GM18873 (cell line): ENCODE measurements around the gene BTBD9.
"Not testable (repeated sequence)": the region's sequence is repeated elsewhere in the genome, so short reads cannot be mapped to it uniquely, and the experiment has no call there.

Experiments used
- ATAC-seq: cut with Tn5 transposase; IDR thresholded peaks from one replicate; pipeline ENCODE4 v1.9.1; 2021; ENCODE audit warnings: mild to moderate bottlenecking, moderate library complexity, moderate number of reproducible peaks; ENCODE audit not compliant: unreplicated experiment, low FRiP score

Gene BTBD9

DNA sequence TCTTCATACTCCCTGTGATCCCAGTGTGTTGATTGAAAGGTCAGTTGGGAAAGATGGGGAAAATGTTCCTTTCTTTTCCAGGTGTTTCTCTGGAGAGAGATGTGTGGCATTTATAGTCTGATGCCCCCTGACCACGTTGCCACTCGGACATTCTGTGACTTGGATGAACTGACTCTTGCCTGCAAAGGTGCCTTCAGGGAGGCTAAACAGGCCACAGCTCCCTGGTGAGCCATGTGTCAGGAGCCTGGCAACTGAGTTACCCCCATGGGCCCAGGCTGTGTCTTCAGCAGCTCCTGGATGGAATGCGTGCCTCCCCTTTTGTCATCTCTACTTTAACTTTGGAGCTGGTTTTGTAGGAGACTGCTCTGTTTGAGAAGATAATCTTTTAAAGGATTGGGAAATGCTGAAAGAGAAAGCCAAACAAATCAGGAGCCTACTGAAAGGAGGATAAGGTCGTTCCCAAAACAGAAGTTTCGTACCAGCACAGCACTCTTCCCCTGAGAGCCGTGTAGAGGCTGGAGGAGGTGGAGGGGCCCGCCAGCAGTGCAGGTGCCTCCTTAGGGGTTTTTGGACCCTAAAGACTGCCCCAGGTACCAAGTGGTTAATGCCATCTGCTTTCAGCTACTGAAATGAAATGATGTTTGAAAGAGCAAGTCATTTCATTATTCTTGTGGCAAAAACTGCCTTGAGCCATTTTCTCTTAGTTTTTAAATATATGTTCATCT, 497.4 kb downstream of the BTBD9 start:
- ATAC-seq = no peak

DNA sequence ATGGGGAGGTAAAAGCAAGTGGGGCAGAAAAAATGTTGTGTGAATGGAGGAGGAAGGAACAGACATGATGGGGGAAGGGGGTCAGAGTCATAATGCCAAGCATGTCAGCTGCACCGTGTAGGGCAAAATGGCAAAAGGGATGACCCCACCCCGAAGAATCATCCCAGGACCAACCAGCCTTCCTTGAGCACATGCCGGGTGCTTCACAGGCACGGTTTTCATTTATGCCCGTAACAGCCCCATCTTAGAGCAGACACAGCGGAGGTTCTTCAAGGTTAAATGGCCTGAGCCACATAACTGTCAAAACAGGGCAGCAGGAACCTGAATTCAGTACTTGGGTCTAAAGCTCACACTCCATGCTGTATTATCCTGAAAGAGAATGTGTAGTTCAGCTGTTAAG, 498.0 kb downstream of the BTBD9 start:
- ATAC-seq = no peak

DNA sequence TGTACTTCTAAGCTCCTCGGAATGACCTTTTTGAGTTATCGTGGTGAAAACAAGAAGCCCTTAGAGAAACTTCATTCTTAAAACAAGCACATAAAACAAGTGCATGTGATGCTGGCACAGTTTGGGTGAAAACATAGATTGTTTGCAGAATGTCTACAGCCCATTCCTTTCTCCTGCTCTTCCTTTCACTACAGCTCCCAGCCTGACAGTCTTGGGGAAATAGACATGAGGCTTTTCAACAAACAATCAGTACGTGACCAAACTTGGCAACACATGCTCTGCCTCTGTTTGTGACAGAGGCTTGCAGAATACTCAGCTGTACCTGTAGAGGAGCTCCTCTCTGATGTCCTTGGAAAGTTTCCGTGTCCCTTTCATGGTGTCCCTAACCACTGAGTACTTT, 498.6 kb downstream of the BTBD9 start:
- ATAC-seq = no peak

DNA sequence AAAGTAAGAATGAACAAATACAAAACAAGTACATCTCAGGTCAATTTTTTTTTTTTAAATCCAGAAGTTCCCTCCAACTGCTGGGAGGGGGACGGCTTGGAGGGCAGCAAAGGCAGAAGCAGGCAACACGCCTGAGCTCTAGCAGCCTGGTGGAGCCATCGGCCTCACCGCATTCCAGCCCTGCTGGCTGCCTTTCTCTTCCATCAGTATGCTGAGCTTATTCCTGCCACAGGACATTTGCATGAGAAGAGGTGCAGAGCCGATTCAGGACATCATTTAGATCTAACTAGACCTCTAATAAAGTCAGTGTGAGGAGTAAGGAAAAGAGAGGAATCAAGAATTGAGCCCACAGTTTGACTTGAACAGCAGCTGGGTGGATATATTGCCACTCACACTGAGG, 501.4 kb downstream of the BTBD9 start:
- no peak for ATAC-seq

DNA sequence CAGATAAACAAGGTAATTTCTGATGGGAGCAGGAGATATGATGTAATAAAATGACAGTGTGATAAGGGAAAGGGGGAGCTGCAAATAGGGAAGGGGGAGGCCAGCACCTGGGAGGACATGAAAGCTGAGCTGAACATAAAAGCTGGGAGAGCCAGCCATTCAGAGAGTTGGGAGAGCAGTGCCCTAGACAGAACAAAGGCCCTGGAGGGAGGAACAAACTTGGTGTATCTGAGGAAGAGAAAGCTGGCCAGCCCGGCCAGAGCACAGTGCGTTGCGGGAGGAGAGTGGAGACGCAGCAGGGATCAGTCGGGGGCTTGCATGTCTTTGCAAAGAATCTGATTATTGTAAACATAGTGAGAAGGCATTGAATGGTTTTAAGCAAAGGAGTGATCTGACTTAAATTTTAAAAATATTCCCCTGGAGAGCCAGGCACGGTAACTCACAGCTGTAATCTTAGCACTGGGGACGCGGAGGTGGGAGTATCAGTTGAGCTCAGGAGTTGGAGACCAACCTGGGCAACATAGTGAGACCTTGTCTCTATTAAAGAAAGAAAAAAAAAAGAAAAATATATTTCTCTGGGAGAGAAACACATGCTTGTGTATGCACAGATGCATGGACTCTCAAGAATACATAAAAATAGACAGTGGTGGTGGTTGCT, 502.0 kb downstream of the BTBD9 start:
- no peak for ATAC-seq

DNA sequence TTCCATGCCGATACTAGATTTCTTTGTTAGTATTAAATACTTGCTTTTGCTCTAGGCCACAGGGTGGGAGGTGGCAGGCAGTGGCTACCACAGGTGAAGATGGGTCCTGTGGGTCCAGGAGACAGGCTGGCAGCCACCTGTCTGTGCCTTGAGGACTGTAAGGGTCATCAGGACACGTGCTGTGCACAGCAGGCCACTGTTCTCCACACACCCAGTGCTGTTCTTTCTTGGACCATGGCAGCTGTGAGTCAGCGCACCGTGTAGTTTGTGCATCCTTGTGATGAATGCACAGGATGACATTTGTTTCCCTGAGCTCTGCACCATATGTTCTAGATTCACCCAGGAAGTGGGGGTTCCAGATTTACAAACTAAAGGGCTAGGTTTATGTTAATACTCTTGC, 503.2 kb downstream of the BTBD9 start:
- no peak for ATAC-seq

DNA sequence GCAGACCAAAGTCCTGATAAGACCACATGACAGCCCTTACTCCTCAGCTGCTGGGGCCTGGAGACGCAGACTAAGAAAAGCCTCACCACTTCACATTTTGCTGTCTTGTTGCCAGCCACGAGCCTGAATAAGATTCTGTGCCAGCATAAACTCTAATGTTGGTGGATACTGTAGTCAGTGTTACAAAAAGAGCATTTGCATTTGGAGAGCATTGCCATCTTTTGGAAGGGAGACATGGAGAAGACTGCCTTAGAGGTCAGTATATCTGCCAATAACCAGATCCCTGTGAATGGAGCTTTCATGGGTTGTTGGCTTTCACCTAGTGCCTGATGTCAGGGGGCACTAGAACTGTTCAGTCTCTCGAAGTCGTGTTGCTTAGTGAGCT, 505.0 kb downstream of the BTBD9 start:
- no peak for ATAC-seq

DNA sequence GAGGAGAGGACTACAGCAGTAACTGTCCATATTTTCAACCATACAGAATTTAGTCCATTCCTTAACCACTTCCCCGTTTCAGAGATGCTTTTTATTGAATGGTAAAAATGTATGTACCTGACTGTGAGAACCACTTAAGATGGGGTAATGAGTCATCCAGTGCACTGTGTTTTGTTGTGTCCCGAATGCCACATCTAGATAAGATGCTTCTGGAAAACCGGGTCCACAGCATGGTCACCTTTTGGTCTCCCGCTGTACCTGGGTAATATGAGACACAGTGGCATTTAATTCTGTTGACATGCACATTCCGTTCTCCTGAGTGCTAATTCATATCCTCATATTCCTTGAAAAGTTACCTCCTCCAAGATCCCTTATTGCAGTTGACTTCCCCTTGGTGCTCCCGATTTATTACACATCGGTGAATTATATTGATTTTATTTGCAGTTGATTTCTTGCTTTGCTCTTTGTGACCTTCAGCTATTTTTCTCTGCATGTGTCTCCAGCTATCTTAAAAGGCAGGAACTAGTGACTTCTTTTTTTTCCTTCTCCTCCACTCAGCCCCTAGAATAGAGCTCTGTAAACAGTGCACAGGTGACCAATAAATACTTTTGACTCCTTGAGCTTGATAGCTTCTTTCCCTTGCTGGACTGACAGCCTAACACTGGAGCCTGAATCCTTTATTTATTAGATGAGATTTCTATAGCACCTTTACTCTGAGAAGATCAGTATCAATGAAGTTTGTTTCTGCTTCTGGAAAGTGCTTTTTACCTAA, 505.6 kb downstream of the BTBD9 start:
- ATAC-seq = no peak

DNA sequence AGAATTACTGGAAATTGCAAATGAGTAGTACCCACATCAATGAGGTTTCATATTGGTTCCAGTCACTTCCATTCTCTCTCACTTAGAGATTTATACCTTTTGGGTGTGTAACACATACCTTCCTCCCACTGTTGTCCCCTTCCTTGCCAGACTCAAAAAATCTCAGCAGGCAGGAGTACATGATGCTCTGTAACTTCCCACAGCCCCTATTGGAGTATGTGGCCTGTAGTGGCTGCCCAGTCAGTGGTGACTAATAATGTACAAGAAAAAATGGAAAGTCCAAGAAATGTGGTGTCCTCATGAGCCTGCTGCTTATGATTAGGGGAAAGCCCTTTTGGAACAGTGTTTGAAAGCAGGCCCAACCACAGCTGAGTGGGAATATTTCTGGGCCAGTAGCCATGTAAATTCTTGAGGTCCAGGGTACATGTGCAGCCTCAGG, 508.2 kb downstream of the BTBD9 start:
- no peak for ATAC-seq

DNA sequence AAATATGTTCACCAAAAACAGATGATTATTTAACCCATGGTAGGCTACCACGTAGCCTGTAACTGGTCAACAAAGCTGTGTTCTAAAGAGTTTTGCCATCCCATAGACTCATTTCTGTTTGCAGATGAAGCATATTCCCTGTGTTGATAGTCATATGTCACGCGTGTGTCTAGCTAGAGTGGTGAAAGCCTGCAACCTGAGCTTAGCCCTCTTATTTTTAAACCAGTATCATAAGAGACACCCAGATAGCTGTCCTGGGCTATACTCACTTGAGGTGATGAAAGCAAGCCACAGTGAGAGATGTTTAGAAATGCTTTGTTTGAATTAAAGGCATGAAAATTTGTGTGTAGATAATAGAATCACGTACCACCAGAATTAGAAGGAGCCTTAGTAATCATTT, 512.4 kb downstream of the BTBD9 start:
- no peak for ATAC-seq

DNA sequence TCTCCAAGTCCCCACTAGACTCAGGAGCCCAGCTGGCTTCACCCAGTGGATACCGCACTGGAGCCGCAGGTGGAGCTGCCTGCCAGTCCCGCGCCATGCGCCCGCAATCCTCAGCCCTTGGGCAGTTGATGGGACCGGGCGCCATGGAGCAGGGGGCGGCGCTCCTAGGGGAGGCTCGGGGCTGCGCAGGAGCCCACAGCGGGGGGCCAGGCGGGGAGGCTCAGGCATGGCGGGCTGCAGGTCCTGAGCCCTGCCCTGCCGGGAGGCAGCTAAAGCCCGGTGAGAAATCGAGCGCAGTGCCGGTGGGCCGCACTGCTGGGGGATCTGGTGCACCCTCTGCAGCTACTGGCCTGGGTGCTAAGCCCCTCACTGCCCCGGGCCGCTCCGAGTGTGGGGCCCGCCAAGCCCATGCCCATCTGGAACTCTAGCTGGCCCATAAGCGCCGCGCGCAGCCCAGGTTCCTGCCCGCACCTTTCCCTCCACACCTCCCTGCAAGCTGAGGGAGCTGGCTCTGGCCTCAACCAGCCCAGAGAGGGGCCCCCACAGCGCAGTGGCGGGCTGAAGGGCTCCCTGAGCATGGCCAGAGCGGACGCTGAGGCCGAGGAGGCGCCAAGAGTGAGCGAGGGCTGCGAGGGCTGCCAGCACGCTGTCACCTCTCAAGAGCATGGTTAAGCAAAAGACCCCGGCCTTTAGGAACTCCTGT, 515.4 kb downstream of the BTBD9 start:
- not testable (repeated sequence) for ATAC-seq

DNA sequence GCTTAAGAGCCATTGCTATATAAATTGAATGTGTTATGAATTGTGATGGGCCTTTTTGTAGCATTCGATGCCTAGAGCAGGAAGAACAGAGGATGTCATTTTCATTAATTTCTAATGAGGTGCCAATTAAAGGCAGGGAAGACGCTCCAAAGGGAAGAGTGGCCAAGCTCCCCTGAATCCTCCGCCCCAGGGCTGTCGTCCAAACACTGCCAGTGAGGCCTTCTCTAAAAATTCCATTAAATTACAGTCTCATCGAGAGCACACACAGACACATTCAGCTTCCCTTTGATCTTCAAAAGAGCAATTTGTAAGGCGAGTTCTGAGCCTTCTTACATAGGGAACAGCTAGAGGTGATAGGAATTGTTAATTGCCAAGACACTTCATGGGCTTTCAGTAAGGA, 520.2 kb downstream of the BTBD9 start:
- ATAC-seq = no peak

DNA sequence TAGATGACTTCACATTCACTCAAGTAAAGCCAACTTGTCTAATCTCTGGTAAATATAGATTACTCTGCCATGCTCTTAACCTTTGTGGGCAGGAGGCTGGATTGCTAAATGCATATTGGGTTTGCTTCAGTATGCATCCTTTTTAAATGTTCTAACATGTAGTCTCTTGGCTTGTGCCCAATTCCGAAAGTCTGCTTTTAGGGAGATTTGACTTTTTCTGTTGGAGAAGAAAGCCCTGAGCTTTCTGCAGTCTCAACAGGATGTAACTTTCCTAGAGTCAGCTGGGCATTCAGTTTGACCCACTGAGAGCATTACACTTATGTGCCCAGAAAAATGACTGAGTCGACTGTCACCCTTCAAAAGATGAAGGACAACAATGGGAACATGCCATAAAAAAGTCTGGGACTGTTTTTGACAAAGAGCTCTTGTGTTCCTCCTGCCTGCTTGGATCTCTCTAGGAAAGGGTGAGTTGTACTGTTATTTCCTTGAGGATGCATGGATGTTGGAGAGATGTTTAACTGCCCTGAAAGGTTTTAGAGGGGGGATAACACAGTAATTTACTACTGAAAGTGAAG, 520.9 kb downstream of the BTBD9 start:
- ATAC-seq = no peak
